GM19023 (cell line): Measurements from ENCODE around the gene SPC25.

ENCODE experiments used
- ATAC-seq: cut with Tn5 transposase; IDR thresholded peaks from one replicate; pipeline ENCODE4 v1.9.1; 2021; ENCODE audit warnings: mild to moderate bottlenecking, moderate library complexity; ENCODE audit not compliant: unreplicated experiment

The SPC25 gene

GRCh38 chr2:168848225-168848624 is 42.0 kb downstream of the SPC25 start:
- no peak for ATAC-seq

- ATAC-seq: no peak
These were observed 47.0 kb downstream of the SPC25 start for GRCh38 chr2:168843253-168843652.

GRCh38 chr2:168841445-168841844 is 48.8 kb downstream of the SPC25 start:
- ATAC-seq: no peak

GRCh38 chr2:168835969-168836368 is 54.3 kb downstream of the SPC25 start:
- no peak for ATAC-seq

- ATAC-seq: no peak
These were observed 58.6 kb downstream of the SPC25 start for GRCh38 chr2:168831662-168832061.

GRCh38 chr2:168830958-168831357 is 59.3 kb downstream of the SPC25 start:
- no peak for ATAC-seq

- ATAC-seq: no peak
These were observed 65.1 kb downstream of the SPC25 start for GRCh38 chr2:168825126-168825525.

GRCh38 chr2:168821992-168822391 is 68.2 kb downstream of the SPC25 start:
- ATAC-seq: no peak

- no peak for ATAC-seq
These were observed 68.7 kb downstream of the SPC25 start for GRCh38 chr2:168821577-168821976.
